SHP77 (cell line): Measurements from ENCODE around the gene AKAP13.

Source experiments
- DNase-seq, 2 experiments: peaks; one replicate each; lab custom pipeline; 2025; lab: John Stamatoyannopoulos, UW

The AKAP13 gene

DNA sequence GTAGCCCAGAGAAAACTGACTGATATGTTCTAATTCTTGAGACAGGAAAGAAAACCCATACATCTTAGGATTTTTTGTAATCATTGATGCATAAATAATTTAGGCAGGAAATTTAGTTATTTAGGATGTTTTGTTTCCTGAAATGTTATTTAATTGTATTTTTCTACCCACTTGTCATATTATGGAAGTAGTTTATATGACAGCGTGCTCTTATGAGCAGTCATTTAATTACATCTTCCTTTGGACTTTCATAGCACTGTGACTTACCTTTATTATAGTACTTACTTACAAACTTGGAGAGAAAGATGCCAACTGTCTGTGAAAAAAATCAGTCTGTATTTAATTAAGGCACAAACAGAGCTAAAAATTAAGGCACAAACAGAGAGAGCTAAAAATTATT is 65.0 kb downstream of the AKAP13 start:
- DNase-seq: no peak

DNA sequence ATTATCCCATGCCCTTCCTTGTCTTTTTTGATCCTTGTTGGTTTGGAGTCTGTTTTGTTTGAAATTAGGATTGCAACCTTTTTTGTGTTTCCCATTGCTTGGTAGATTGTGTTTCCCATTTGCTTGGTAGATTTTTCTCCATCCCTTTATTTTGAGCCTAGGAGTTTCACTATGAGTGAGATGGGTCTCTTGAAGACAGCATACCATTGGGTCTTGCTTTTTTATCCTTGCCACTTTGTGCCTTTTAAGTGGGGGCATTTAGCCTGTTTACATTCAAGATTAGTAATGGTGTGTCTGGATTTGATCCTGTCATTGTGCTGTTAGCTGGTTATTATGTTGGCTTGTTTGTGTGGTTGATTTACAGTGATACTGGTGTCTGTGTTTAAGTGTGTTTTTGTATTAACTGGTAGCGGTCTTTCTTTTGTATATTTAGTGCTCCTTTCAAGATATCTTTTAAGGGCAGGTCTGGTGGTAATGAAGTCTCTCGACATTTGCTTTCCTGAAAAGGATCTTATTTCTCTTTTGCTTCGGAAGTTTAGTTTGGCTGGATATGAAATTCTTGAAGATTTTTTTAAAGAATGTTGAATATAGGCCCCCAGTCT is 70.8 kb downstream of the AKAP13 start:
- no peak for DNase-seq

DNA sequence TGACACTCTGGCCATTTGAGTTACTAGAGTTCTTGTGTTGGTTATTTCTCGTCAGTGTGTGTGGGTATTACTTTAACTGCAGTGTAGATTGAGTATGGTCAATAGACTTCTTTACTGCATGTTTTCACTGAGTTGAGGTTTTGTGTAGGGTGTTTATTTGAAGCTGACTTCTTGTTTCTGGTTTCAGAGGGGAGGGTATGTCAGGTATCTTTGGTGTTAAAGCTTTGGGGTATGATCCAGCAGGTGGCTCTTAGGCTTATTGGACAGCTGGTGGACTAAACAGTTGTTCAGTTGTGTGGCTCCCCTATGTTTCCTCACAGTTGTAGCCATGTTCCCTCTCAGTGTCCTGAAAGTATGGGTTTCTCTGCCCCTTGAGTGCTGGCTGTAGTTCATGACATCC is 72.0 kb downstream of the AKAP13 start:
- DNase-seq: no peak

DNA sequence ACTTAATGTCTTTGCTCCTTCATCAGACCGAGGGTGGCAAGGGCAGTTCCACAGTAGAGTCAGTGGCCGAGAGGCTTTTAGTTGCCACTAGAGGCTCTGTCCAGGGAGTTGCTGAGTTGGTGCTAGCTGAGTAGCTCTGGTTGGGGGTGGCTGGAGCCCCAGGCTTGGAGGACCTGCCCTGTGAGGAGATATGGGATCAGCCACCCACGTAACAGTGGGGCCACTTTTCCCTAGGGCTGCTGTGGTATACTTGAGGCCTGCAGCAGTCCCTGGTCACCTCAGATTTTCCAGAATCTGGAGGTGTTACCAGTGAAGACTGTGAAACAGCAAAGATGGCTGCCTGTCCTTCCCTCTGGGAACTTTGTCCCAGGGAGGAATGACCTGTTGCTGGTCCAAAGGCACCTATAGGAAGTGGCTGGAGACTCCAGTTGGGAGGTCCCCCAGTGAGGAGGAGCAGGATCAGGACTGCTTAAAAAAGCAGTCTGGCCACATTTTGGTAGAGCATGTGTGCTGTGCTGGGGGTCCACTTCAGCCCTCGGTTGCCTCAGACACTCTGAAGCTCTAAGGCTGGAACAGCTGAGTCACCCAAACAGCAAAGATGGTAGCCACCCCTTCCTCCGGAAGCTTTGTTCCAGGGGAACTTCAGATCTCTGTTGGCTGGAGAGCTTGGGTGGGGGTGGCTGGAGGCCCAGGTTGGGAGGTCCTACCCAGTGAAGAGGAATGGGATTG is 72.9 kb downstream of the AKAP13 start:
- DNase-seq: no peak

DNA sequence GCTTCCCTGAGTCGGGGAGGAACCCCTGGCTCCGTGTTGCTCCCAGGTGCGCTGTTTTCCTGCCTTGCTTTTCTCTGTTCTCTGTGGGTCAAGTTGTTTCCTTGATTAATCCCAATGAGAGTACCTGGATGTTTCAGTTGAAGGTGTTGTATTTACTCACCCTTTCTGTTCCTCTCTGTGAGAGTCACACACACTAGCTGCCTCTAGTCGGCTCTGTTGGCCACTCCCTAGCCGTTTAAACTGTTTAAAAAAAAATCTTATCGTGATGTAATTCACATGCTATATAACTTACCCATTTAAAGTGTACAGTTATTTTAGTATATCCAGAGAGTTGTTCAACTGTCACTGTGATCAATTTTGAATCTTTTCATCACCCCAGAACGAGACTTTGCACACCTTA is 74.0 kb downstream of the AKAP13 start:
- no peak for DNase-seq

DNA sequence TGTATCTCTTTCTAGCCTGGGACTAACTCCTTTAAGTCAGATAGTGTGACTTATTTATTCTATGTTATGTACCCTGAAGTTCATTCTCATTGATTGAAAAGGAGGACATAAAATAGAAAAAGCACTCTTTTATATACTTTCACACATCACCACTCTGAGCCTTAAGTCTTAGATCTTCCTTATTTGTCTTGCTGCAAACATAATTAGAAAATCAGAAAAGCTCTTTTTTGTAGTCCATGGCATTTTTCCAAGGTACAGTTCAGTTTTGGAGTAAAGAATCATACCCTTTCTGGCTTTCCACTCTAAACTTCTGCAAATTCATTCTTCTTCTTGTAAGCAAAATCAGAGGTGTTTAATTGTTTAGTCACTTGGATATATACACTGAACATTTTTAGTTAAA is 75.5 kb downstream of the AKAP13 start:
- DNase-seq: no peak

DNA sequence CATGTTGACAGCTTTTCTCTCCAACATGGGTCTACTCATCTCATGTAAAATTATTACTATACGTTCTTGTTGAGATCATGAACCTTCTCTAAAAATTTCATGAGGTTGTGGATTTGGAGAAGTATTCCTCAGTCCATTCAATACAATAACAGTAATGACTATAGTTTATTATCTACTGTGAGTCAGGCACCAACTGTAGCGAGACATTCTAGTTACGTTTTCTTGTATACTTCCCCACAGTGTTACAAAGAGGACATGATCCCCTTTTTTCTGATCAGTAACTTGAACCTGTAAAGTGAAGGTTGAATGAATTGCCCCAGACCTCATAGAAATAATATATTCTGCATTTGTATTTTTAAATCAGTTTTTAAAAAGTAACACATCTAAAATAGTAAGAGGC is 76.4 kb downstream of the AKAP13 start:
- no peak for DNase-seq

DNA sequence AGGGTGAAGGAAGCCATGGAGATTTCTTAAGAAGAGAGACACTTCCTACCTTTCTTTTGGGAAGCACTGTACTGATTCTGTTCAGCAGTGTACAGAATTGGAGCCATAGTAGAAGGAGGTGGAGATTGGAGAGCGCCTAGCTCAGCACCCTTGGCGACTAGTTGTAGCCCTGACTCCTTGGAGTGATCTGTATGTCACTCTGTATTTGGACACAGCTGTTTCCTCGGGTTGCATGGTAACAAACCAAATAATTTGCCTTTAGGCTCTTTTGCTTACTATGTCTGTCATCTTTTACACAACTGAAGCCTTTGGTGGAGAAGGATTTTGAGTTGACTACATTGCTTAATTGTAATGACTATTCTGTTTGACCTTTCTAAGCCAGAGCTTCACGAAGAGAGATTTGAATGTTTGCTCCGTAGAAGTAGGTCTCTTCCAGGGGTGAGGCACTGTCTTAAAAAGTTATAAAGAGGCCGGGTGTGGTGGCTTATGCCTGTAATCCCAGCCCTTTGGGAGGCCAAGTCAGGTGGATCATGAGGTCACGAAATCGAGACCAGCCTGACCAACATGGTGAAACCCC is 77.1 kb downstream of the AKAP13 start:
- no peak for DNase-seq

DNA sequence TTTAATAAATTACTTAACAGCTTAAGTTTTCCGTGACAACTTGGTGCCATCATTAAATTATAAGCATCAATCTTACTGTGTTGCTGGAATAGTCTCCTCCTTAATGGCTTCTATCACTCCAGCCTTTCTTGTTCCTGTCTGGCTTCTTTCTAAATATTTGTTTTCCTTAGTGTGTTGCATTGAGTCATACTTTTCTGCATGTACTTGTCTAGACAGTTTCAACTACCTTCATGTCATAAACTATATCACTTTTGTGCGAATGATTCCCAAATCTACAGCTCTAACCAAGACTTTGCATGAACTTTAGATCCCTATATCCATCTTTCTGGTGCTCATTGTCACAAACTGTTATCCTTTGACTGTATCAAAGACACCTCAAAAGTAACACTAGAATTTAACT is 78.4 kb downstream of the AKAP13 start:
- DNase-seq: no peak

DNA sequence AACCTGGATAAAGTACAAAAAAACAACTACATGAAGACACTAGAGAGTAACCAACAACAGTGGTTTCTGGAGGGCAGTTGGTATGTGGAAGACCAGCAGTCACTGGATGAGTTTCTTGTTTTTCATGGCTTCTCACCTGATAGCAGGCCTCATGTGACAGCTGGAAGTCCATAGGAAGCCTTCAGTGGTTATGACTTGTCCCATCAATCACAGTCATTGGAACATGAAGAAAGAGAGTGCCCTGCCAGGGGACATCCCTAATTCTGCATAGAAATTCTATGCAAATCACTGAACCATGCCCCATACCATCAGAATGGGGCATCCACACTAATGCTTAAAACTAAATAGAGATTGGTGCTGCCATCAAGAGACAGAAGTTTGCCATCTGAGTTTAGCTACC is 81.6 kb downstream of the AKAP13 start:
- DNase-seq: no peak

DNA sequence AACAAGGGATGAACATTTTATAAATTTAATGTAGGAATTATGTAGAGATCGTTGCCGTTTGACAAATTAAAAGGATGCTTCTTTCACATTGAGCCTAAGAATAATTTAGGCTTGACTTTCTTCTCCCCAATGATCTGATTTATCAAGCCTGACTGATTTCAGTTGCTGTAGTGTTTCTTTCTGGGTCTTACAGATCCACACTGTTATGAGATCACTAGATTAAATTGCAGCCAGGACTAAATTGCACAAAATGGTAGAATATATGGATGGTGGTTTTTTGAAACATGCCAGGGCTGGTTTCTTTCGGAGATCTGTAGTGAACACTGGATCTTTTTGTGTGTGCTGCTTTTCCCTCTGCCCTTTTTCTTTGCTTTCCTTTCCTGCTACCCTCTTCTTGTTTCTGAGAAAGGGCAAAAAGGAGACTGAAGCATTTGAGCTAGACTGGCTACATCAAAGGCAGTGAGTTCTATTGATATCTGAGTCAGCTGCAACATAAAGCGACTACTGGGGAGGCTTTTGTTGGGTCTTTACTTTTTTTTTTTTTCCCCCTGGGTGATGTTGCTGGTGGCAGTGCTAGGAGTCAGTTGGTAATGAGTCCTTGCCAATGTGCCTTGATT is 83.0 kb downstream of the AKAP13 start:
- DNase-seq: no peak

DNA sequence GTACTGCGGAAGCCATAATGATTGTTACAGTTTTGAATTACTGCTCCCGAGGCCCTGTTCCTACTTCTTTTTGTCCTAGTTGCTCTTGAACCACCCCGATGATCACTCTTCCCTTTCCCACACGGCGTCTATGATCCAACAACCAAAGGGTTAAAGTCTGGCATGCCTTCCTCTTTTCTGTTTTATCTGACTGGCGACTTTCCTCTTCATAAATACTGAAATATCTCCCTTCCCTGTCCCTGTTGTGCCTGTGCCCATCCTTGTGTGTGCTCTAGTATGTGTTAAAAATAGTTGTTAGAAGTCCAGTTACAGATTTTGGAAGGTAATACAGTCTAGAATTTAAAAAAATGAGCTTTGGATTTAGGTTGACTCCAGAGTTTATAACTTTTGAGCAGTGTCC is 83.6 kb downstream of the AKAP13 start:
- no peak for DNase-seq

DNA sequence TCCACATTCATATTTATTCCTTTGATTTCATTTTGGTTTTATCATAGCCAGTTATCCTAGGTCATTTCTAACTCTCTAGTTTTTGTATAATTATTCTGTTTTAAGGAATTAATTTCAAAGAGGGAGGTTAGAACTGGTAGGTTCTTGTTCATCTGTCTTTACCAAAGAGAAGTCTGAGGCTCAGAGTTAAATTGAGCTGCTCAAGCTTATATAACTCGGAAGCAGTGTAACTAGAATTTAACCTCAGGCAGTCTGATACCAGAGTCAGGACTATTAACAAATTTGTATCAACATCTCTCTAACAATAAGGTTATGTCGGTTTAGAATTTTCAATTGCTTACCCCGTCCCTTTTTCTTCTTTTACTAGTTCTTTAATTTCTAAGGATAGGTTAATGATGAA is 84.1 kb downstream of the AKAP13 start:
- no peak for DNase-seq

DNA sequence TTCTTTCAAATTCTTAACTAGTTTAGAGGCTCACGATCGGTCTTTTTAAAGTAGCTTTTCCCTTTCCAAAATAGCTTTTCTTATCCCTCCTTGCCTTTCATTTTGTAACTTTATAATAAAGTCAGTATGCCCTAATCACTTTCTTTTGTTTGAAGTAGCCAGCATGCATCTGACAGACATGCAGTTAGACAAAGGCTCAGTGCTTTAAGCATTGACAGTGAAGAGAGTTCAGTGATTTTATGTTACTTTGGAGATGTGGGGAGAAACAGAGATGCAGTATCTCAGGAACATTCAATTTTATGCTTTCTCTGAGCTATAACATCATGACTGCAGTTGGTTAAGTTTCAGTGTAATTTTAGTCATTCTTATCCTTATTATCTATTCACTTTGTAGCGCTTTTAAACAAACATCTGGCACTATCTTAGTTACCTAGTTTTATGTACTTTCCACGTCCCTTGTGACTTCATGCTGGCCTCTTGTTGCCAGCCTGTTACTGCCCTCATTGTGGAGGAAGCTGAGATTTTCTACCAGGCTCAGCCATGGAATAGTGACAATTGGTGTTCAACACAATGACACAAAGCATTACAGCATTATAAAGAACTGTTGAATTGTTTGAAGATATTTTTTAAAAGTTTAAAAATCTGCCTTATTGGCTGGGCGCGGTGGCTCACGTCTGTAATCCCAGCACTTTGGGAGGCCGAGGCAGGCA is 90.3 kb downstream of the AKAP13 start:
- no peak for DNase-seq

DNA sequence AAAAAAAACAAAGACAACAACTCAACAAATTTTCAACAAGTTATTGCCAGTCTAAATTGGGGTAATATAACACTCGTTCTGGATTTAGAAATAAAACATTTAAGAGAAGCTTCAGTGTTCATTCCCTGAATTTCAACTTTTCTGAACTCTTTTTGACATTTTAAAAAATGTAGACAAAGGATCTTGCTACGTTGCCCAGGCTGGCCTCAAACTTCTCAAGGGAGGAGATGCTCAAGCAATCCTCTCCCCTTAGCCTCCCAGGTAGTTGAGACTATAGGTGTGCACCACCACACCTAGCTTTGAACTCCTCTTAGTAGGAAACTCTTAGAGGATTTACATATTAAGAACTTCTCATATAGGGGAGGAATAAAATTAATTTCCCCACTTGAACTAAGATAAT is 91.9 kb downstream of the AKAP13 start:
- DNase-seq: no peak

DNA sequence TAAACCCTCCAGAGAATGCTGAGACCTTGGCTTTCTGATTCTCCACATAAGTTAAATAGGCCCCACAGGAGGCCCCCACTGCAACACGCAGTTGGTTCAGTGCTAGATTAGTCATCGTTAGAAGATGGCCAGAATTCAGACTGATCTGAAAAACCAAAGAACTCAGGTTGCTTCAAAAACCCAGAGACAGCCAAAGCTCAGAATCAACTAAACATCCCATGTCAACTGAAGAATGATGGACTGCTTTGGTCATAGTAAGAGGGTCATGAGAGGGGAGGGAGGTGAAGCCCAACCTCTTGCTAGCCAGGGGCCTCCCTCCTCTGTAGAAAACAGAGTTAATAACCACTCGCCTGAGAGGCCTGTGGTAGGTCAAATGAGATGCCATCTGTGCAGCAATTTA is 93.1 kb downstream of the AKAP13 start:
- DNase-seq: no peak

DNA sequence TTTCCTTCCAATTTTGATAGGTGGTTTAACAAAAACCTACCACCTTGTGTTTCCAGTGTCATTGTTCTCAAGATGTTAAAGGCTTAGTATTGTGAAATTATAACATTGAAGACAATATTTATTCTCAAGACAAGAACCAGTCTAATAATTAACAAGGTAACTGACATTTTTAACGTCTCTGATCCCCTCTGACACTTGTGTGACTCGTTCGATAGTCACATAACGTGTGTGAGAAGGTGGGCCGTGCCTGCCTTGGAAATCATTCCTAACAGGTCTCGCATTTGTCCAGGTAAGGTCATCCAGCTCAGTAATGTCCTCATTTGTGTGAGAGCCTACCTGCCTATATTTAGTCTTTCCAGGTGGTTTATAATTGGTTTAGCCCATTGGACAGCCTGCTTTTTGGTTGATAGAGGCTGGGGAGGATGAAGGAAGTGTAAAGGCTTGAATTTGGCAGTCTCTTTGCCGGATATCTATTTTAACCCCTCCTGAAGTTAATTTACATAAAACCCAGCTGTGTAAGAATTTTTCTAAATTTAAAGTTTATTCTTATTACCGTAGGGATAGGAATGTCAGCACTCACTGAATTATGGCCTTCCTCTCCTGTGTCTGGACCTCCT is 94.4 kb downstream of the AKAP13 start:
- no peak for DNase-seq

DNA sequence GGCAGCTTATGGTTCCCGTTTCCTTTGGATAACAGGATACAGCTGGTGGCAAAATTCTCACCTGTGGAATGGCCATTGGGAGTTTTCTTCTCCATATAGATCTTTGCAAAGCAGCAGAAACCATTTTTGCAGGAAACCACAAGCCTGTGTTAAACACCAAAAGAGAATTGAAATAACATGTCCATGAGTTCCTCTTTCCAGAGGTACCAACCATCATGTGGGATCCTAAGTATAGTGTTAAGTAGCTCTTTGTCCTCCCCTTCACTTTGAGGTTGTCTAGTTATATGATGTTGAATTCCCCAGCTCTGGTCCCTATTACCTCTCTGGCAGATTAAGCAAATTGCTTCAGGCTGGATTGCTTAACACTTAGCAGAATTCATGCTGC is 94.9 kb downstream of the AKAP13 start:
- DNase-seq: no peak

DNA sequence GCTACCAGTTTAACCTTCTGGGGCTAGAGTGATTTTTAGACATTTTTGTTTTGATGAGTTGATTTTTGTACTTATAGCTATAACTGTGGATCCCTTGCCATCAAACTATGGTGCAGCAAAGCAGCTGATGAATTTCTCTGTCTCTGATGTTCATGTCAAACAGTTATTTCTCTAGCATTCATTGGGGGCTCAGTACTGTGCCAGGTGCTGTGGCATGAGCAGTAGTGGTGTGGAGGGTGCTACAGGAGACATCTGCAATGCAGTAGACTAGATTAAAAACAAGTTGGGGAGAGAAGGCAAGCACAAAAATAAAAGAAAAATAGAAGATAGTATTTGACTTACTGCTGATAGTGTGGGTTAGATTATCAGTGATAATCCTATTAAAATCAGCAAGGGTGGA is 95.3 kb downstream of the AKAP13 start:
- DNase-seq: no peak

DNA sequence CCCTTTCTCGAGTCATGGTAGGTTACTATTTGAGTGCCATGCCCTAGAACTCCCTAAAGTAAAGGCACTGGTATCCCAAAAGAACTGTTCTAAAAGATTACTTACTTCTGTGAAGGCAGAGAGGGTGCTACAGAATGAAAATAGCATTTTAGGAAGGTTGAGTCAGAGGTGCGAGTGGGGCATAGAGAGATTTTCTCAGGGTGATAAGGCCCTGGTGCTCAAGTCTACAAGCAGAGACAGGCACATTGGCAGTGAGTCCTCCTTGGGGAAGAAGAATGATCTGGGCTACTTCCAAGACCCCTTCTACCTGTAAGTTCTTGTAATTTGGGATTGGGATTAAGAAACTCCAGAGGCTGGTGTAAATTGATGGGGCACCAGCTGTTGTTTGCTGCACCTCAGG is 96.7 kb downstream of the AKAP13 start:
- no peak for DNase-seq

DNA sequence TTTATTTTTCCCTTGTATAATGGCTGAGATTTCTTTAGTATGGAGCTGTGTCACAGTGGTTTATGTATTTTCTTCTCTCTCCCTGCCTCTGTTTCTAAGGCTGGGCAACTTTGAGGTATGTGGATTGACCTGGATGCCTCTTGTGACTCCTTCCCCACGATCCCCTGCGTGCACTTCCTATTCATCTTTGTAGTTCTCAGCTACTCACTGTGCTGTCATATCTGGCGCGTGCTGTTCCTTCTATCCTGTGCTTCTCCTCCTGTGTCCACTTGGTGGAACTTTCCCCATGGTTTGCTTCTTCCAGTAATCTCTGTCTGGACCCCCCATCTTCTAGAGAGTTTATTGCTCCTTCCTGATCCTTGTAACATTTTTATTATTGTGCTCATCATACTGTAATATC is 97.3 kb downstream of the AKAP13 start:
- no peak for DNase-seq

DNA sequence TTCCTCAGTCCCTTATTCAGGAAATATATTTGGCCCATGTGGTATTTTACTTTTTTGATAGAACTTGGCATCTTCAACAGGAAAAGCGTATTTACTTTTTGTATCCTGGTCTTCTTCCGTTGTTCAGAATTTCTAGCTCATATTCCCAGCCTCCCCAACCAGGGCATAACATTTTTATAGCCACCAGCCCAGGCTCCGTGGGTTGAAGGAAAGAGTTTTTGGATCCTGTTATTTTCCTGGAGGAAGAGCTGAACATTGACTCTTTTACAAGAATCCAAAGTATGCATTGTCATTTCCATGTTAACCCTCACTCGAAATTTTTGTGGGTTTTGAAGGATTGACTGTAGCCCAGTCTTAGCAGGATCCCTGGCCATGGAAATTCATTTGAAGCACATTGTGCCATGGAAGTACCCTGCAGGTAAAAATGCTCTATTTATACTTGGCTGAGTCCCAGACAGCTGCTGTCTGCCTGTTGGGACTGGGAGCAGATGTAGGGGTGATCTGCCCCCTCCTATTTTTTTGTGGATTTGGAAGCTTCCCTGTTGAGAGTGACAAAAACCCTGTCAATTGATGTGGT is 98.8 kb downstream of the AKAP13 start:
- no peak for DNase-seq
